Lung (tissue), 12 donors: Measurements from ENCODE around the gene ACTR10. TPM values are rescaled to one million over a fixed set of nuclear protein-coding genes. Genes with fewer than 3 reads are reported as not detected.

Source experiments
- ATAC-seq: fragments of 200-7000 bp; cut with Tn5 transposase; one replicate; pipeline ENCODE4 v1.9.1; 2020; ENCODE audit warnings: moderate number of reproducible peaks; ENCODE audit not compliant: insufficient read depth, low FRiP score
- DNase-seq, 3 donors: peaks; one replicate each; pipeline ENCODE4 v3.0.0-alpha.2; 2013 to 2017
- H3K27ac ChIP-seq, 2 donors: one replicate each; pipeline ENCODE4 v1.5.1; 2013; ENCODE audit warnings: mild to moderate bottlenecking in 2 of 2, moderate library complexity in 2 of 2, control low read depth in 1 of 2, inconsistent platforms in 1 of 2, low read depth in 1 of 2, low read length in 1 of 2
- H3K27me3 ChIP-seq, 3 donors: one replicate each; pipeline ENCODE4 v1.5.1; 2013; ENCODE audit warnings: low read length in 2 of 3; ENCODE audit not compliant: control insufficient read depth in 3 of 3, insufficient read depth in 3 of 3
- H3K36me3 ChIP-seq, 4 donors: one replicate each; pipeline ENCODE4 v1.5.1; 2013; ENCODE audit warnings: low read length in 4 of 4, mild to moderate bottlenecking in 1 of 4, moderate library complexity in 1 of 4; ENCODE audit not compliant: control insufficient read depth in 4 of 4, insufficient read depth in 4 of 4
- H3K4me1 ChIP-seq, 5 donors: one replicate each; pipeline ENCODE4 v1.5.1; 2013; ENCODE audit warnings: low read length in 5 of 5, mild to moderate bottlenecking in 2 of 5, moderate library complexity in 1 of 5; ENCODE audit not compliant: control insufficient read depth in 5 of 5, insufficient read depth in 5 of 5
- H3K4me3 ChIP-seq: one replicate; pipeline ENCODE4 v1.5.1; 2013; ENCODE audit warnings: mild to moderate bottlenecking, control low read depth, moderate library complexity
- H3K9ac ChIP-seq, 2 donors: one replicate each; pipeline ENCODE4 v1.5.1; 2013; ENCODE audit warnings: low read length in 2 of 2, control low read depth in 1 of 2; ENCODE audit not compliant: insufficient read depth in 1 of 2
- H3K9me3 ChIP-seq, 4 donors: one replicate each; pipeline ENCODE4 v1.5.1; 2013; ENCODE audit warnings: low read length in 3 of 4, mild to moderate bottlenecking in 1 of 4, moderate library complexity in 1 of 4; ENCODE audit not compliant: control insufficient read depth in 4 of 4, insufficient read depth in 3 of 4
- CTCF ChIP-seq: IDR thresholded peaks from 2 replicates; pipeline ENCODE4 v1.5.1; 2012; ENCODE audit warnings: mild to moderate bottlenecking; ENCODE audit errors: control extremely low read depth, extremely low read depth
- WGBS, 2 donors: extraction: QIAGEN DNeasy Blood & Tissue Kit; methylation state at CpG; one replicate each; pipeline ENCODE4 v1.1.7; 2013; 5-methylcytosine and 5-hydroxymethylcytosine counted together
- polyA plus RNA-seq, 2 donors: library from polyadenylated mRNA; stranded (reverse); fragments of 200-250 nt; gene quantifications; one replicate each; pipeline ENCODE4 v1.2.1, GENCODE V29; 2013
- total RNA-seq, 2 donors: library from RNA; depleted of rRNA in 1 of 2; stranded (reverse); fragments of >200 nt in 1 of 2; gene quantifications; one replicate each; pipeline ENCODE4 v1.2.1, GENCODE V29; 2014 to 2021
- donor health status: control.
- donor health status: control.
- donor health status: Bipolar disorder and iron deficiency.
- donor health status: healthy.
- donor health status: DM: yes; HTN: yes; CAD: no.

Gene ACTR10
- total and polyA plus RNA-seq, 4 donors = 53.8 to 83.6 (median 67.3) TPM

- H3K4me3 ChIP-seq = no peak overlapping the region
- peaks cover 13 to 45% (median 27%) of the 10 kb centered on the region in 4 donors for H3K36me3 ChIP-seq
- H3K27ac ChIP-seq = peak overlapping the region; percentile 67 to 83
- peaks cover 0 to 19% (median 6%) of the 10 kb centered on the region in 5 donors for H3K4me1 ChIP-seq
- DNase-seq (peak; percentile 46 to 68 (median 56)), ATAC-seq (peak; percentile 87)
- H3K27me3 ChIP-seq = no peaks in the 10 kb centered on the region
- no peak for TF ChIP-seq CTCF
- 5 to 6% methylated on average over 4 of the region's 4 CpGs for WGBS, 2 donors
- no peak overlapping the region for H3K9ac ChIP-seq
- H3K9me3 ChIP-seq = no peaks in the 10 kb centered on the region
Observed at GRCh38 chr14:58280954-58281787, 81.2 kb downstream of the ACTR10 start.

GRCh38 chr14:58281969-58282368 lies 82.0 kb downstream of the ACTR10 start:
- no peak for TF ChIP-seq CTCF
- Histone ChIP-seq H3K27ac (peak overlapping the region in 1 of 2 donors; percentile 4), H3K4me1 (peaks cover 0 to 19% (median 6%) of the 10 kb centered on the region in 5 donors), H3K4me3 (no peak overlapping the region), H3K9me3 (no peaks in the 10 kb centered on the region), H3K36me3 (peaks cover 15 to 47% (median 29%) of the 10 kb centered on the region in 4 donors), H3K27me3 (no peaks in the 10 kb centered on the region), H3K9ac (peak overlapping the region in 1 of 2 donors; percentile 9)
- DNase-seq = no peak
- no peak for ATAC-seq
- WGBS, 2 donors = 54 to 62% methylated on average over 3 of the region's 3 CpGs

- H3K4me1 ChIP-seq = peaks cover 0 to 19% (median 6%) of the 10 kb centered on the region in 5 donors
Observed at GRCh38 chr14:58282925-58283593, 83.1 kb downstream of the ACTR10 start.

More at GRCh38 chr14:58282925-58283593, 83.1 kb downstream of the ACTR10 start:
- H3K36me3 ChIP-seq = peaks cover 8 to 48% (median 28%) of the 10 kb centered on the region in 4 donors
- DNase-seq = no peak
- no peak for TF ChIP-seq CTCF
- H3K4me3 ChIP-seq = no peak overlapping the region
- no peaks in the 10 kb centered on the region for H3K9me3 ChIP-seq
- no peak overlapping the region for H3K9ac ChIP-seq
- peak overlapping the region in 1 of 2 donors; percentile 12 for H3K27ac ChIP-seq
- ATAC-seq = no peak
- WGBS, 2 donors = 80 to 81% methylated on average over 4 of the region's 4 CpGs
- no peaks in the 10 kb centered on the region for H3K27me3 ChIP-seq
